ENCODE measurements around the gene DCC.

- TF ChIP-seq CTCF (IDR thresholded peaks at IDR 0.05; ENCODE audit: low read depth, low read length, poor library complexity, severe bottlenecking), result no peak
- no peak for TF ChIP-seq EZH2phosphoT487 (IDR thresholded peaks at IDR 0.05; ENCODE audit: borderline replicate concordance, low read length)
Observed at GRCh38 chr18:52341608-52342381, 1.8 kb downstream of the DCC start.
